Transverse colon (tissue), 4 donors: ENCODE measurements around the gene SLC36A4.

Experiments used
- EP300 ChIP-seq: sonication (generic); formaldehyde crosslinking; IDR thresholded peaks from one replicate; pipeline ENCODE4 v1.6.1; 2017; ENCODE audit warnings: antibody characterized with exemption, low read depth
- POLR2A ChIP-seq: fragments of 450-650 bp; IDR thresholded peaks from one replicate; pipeline ENCODE4 v1.6.1; 2016; ENCODE audit warnings: antibody characterized with exemption, mild to moderate bottlenecking, moderate library complexity
- POLR2AphosphoS5 ChIP-seq, 3 donors: sonication (generic); formaldehyde crosslinking; IDR thresholded peaks; one replicate each; pipeline ENCODE4 v1.6.1; 2016; ENCODE audit warnings: antibody characterized with exemption in 3 of 3
- TF ChIP-seq, protein P1 (sequence below), 5 experiments: fragments of 200-600 bp in 3 of 5; fragments of 450-650 bp in 2 of 5; sonication (generic) in 3 of 5; IDR thresholded peaks; 1 replicate in 2 of 5; 2 replicates in 3 of 5; pipeline ENCODE4 v1.5.1; 2016 to 2017; ENCODE audit warnings: antibody characterized with exemption in 5 of 5, inconsistent platforms in 3 of 5, mild to moderate bottlenecking in 2 of 5, moderate library complexity in 1 of 5

DNA sequence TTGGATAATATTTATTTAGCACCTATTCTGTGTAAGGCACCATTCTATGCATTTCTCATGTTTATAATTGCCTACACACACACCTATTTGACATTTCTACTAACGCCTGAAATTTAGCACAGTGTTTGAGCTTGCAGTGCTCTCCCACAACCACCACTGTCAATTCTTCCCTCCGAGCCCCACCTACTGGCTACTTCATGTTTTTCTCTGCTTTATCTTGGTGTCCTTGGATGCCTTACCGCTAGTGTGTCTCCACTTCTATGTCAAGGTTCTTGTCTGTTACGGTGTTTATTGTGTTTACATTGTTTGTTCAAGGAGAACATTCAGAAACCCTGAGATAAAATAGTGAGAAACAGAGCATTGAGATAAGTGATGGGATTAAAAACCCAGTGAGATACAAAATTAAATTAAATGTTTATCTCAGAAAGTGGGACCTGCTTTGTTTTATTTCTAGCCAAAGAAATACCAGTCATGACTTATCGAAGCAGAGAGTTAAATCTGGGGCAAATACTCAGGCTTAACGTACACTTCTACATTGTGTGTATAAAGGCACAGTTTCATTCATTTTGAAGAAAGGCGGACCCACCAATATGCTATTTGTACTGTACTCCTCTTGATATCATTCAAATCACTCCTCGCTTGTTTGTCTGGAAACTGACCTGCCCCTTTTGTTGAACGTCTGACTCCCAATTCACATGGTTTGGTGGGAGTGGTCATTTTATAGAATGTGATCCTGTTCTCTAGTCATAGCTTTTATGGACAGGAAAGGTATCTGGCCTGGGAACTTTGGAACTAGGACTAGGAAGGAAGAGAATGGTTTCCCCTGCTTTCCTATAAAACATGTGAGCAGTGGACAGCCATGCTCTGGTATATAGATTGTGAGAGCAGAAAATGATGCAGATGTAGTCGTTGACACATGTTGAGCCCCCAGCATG, 39.2 kb upstream of the SLC36A4 start:
- TF ChIP-seq, protein P1, sequence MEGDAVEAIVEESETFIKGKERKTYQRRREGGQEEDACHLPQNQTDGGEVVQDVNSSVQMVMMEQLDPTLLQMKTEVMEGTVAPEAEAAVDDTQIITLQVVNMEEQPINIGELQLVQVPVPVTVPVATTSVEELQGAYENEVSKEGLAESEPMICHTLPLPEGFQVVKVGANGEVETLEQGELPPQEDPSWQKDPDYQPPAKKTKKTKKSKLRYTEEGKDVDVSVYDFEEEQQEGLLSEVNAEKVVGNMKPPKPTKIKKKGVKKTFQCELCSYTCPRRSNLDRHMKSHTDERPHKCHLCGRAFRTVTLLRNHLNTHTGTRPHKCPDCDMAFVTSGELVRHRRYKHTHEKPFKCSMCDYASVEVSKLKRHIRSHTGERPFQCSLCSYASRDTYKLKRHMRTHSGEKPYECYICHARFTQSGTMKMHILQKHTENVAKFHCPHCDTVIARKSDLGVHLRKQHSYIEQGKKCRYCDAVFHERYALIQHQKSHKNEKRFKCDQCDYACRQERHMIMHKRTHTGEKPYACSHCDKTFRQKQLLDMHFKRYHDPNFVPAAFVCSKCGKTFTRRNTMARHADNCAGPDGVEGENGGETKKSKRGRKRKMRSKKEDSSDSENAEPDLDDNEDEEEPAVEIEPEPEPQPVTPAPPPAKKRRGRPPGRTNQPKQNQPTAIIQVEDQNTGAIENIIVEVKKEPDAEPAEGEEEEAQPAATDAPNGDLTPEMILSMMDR (IDR thresholded peaks at IDR 0.05) = peak; percentile 33 to 82 (median 41)
- TF ChIP-seq EP300 (no peak), POLR2AphosphoS5 (IDR thresholded peaks at IDR 0.05) (no peak), POLR2A (no peak)
